ENCODE data around the gene PCNX1. TPM values are rescaled to one million over a fixed set of nuclear protein-coding genes. Genes with fewer than 3 reads are reported as not detected.

PCNX1 gene
- total and polyA plus RNA-seq, 2 donors (not counting 1 experiment from before 2014, with no cell fraction given): 17.0 to 84.5 TPM

GRCh38 chr14:70972107-70972976 is 65.1 kb downstream of the PCNX1 start:
- Histone ChIP-seq H3K79me2 (ENCODE audit: control insufficient read depth, insufficient read depth, low read length) (peaks cover 13% of the 10 kb centered on the region), H3K27me3 (replicated peaks in 1 of 4; ENCODE audit: control extremely low read depth in 1 of 4, control insufficient read depth in 3 of 4, insufficient read depth in 4 of 4, low read length in 3 of 4) (no peaks in the 10 kb centered on the region), H3K36me3 (replicated peaks in 1 of 2; ENCODE audit: control extremely low read depth in 1 of 2, control insufficient read depth in 1 of 2, extremely low read depth in 1 of 2, insufficient read depth in 2 of 2, low read length in 1 of 2) (peaks cover 8 to 22% of the 10 kb centered on the region in 2 experiments), H3K4me1 (ENCODE audit: control insufficient read depth in 2 of 2, insufficient read depth in 2 of 2, low read length in 2 of 2) (no peaks in the 10 kb centered on the region), H4K20me1 (ENCODE audit: control insufficient read depth, insufficient read depth, low read length, poor library complexity, severe bottlenecking) (peaks cover 4% of the 10 kb centered on the region), H3K4me2 (replicated peaks; ENCODE audit: low read depth, low read length, poor library complexity, severe bottlenecking) (no peak overlapping the region), H3K9me3 (ENCODE audit: control extremely low read depth in 1 of 3, control insufficient read depth in 2 of 3, insufficient read depth in 1 of 3, low read length in 2 of 3) (no peaks in the 10 kb centered on the region), H3K27ac (ENCODE audit: low read length in 2 of 2) (no peak overlapping the region), H3K9ac (ENCODE audit: low read length) (no peak overlapping the region), H2AFZ (ENCODE audit: insufficient read depth, low read depth, low read length, poor library complexity, severe bottlenecking) (no peak overlapping the region), H3K4me3 (ENCODE audit: control extremely low read depth in 1 of 5, extremely low read depth in 1 of 5, insufficient read depth in 1 of 5, low read depth in 2 of 5, low read length in 4 of 5) (no peak overlapping the region)
- TF ChIP-seq EZH2 (IDR thresholded peaks at IDR 0.05; ENCODE audit: borderline replicate concordance, insufficient read depth, low read depth, low read length, poor library complexity, severe bottlenecking) (no peak), CTCF (IDR thresholded peaks at IDR 0.05) (peak; percentile 94)
- DNase-seq (peak; percentile 87), ATAC-seq (ENCODE audit: low read depth) (peak; percentile 75)
- CTCF ChIA-PET: interaction anchor here (0.6 to 8.5 kb wide), 17 partner anchors 11 to 1154 kb away, joined by 3 to 76 read pairs (median 4); partner anchors contain the start of gene PCNX1
- POLR2A ChIA-PET: interaction anchor here (1.0 kb wide), 1 partner anchor 65 kb away, joined by 3 read pairs; the partner anchor contains the start of gene PCNX1
- no peak overlapping the region for H3K4me3 Mint-ChIP-seq
- H3K4me1 Mint-ChIP-seq: peaks cover 1% of the 10 kb centered on the region
- intact Hi-C loops (cut with micrococcal nuclease): loop anchor here (1.0 to 5.0 kb wide), 5 partner anchors 65 to 1155 kb away; partner anchors contain the start of gene PCNX1
- H3K9me3 Mint-ChIP-seq (ENCODE audit: insufficient read depth): no peaks in the 10 kb centered on the region
- WGBS (ENCODE audit: insufficient coverage): 64% methylated on average over 3 of the region's 6 CpGs
- no peaks in the 10 kb centered on the region for H3K27me3 Mint-ChIP-seq
- no peak overlapping the region for H3K27ac Mint-ChIP-seq

- Histone ChIP-seq H3K4me3 (ENCODE audit: control extremely low read depth in 1 of 5, extremely low read depth in 1 of 5, insufficient read depth in 1 of 5, low read depth in 2 of 5, low read length in 4 of 5) (no peak overlapping the region), H3K4me1 (ENCODE audit: control insufficient read depth in 2 of 2, insufficient read depth in 2 of 2, low read length in 2 of 2) (no peaks in the 10 kb centered on the region), H3K79me2 (ENCODE audit: control insufficient read depth, insufficient read depth, low read length) (peaks cover 19% of the 10 kb centered on the region), H3K4me2 (replicated peaks; ENCODE audit: low read depth, low read length, poor library complexity, severe bottlenecking) (no peak overlapping the region), H3K9me3 (ENCODE audit: control extremely low read depth in 1 of 3, control insufficient read depth in 2 of 3, insufficient read depth in 1 of 3, low read length in 2 of 3) (no peaks in the 10 kb centered on the region), H3K27ac (ENCODE audit: low read length in 2 of 2) (no peak overlapping the region), H3K36me3 (replicated peaks in 1 of 2; ENCODE audit: control extremely low read depth in 1 of 2, control insufficient read depth in 1 of 2, extremely low read depth in 1 of 2, insufficient read depth in 2 of 2, low read length in 1 of 2) (peaks cover 6 to 27% of the 10 kb centered on the region in 2 experiments), H3K9ac (ENCODE audit: low read length) (no peak overlapping the region), H2AFZ (ENCODE audit: insufficient read depth, low read depth, low read length, poor library complexity, severe bottlenecking) (no peak overlapping the region), H4K20me1 (ENCODE audit: control insufficient read depth, insufficient read depth, low read length, poor library complexity, severe bottlenecking) (peaks cover 4% of the 10 kb centered on the region), H3K27me3 (replicated peaks in 1 of 4; ENCODE audit: control extremely low read depth in 1 of 4, control insufficient read depth in 3 of 4, insufficient read depth in 4 of 4, low read length in 3 of 4) (no peaks in the 10 kb centered on the region)
- TF ChIP-seq EZH2 (IDR thresholded peaks at IDR 0.05; ENCODE audit: borderline replicate concordance, insufficient read depth, low read depth, low read length, poor library complexity, severe bottlenecking) (no peak), CTCF (IDR thresholded peaks at IDR 0.05) (no peak)
- Mint-ChIP-seq H3K27ac (no peak overlapping the region), H3K4me3 (no peak overlapping the region), H3K27me3 (no peaks in the 10 kb centered on the region), H3K4me1 (peaks cover 4% of the 10 kb centered on the region), H3K9me3 (ENCODE audit: insufficient read depth) (no peaks in the 10 kb centered on the region)
- 100% methylated on average over 2 of the region's 6 CpGs for WGBS (ENCODE audit: insufficient coverage)
- ChIA-PET CTCF (interaction anchor here (0.6 to 2.4 kb wide), 2 partner anchors 140 to 159 kb away, joined by 4 to 12 read pairs; no protein-coding TSS in a partner anchor), POLR2A (interaction anchor here (0.7 kb wide), 1 partner anchor 361 kb away, joined by 7 read pairs; no protein-coding TSS in a partner anchor)
- intact Hi-C loops (cut with micrococcal nuclease): no loop called here
- ATAC-seq (ENCODE audit: low read depth): no peak
- DNase-seq: no peak
Measured at GRCh38 chr14:70976591-70976990, 69.3 kb downstream of the PCNX1 start.
